Fibroblast of skin of left quadriceps (primary cell): ENCODE results near the gene TM4SF4.
A peak's percentile ranks its signal among the peaks of the same experiment; 100 is the strongest.

ENCODE experiments used
- DNase-seq, 2 experiments: peaks; one replicate each; pipeline ENCODE4 v3.0.0-alpha.2; 2013; ENCODE audit warnings: low read depth in 2 of 2

TM4SF4 gene

DNA sequence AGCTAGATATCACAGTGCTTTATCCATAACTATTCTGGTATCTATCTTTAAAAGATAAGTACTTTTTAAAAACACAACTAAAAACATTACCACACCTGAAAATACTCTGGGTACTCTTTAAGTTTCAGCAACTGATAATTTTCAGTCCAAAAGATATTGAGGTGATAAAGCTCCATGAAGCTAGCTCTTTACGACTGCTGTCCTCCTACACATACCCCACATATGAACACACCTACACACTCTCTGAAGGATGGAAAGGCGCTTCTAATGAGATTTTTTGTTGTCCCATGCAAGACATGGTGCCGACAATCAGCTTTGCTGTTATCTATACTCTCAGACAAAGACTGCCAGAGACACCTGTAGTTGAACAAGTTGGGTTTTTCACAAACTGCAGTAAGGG is 19.1 kb upstream of the TM4SF4 start:
- DNase-seq, result no peak

DNA sequence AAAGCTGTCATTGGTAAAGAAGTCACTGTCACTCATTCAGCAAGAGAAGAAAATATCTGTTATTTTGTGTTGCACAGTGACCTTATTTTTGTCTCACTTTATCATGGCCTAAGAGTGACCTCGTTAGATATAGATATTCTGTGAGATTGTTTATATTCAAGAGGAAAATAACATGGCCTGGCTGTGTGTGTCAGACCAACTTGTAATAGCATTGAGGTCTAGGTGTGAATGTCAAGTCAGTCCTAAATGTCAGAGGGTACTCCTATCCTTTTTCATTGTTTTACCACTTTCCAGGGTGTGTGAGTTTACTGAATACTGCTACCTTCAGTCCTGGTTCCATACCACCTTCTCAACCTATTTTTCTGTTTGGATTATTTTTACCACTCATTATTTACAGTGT is 18.5 kb upstream of the TM4SF4 start:
- no peak for DNase-seq

- DNase-seq, result no peak
Observed at GRCh38 chr3:149459491-149460059, 14.9 kb upstream of the TM4SF4 start.

GRCh38 chr3:149460117-149460516 is 14.4 kb upstream of the TM4SF4 start:
- DNase-seq, result no peak

GRCh38 chr3:149462051-149462450 is 12.4 kb upstream of the TM4SF4 start:
- DNase-seq, result no peak

DNA sequence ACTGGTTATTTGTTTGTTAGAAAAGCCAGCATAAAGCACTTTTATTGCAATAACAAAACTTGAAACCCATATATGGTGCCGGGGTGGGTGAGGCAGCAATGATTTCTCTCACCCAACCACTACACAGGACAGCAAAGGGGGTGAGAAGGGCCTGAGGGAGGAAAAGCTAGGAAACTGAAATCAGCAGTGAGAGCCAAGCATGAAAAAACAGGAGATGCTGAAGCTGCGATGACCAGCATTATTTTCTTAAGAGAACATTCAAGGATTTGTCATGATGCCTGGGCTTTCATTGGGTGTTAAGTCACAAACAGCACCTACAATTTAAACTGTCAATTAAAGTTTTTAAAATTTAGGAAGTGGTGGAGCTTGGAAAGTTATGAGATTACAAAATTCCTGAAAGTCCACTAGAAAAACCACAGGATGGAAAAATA is 11.9 kb upstream of the TM4SF4 start:
- no peak for DNase-seq

GRCh38 chr3:149463921-149464320 is 10.6 kb upstream of the TM4SF4 start:
- no peak for DNase-seq

DNA sequence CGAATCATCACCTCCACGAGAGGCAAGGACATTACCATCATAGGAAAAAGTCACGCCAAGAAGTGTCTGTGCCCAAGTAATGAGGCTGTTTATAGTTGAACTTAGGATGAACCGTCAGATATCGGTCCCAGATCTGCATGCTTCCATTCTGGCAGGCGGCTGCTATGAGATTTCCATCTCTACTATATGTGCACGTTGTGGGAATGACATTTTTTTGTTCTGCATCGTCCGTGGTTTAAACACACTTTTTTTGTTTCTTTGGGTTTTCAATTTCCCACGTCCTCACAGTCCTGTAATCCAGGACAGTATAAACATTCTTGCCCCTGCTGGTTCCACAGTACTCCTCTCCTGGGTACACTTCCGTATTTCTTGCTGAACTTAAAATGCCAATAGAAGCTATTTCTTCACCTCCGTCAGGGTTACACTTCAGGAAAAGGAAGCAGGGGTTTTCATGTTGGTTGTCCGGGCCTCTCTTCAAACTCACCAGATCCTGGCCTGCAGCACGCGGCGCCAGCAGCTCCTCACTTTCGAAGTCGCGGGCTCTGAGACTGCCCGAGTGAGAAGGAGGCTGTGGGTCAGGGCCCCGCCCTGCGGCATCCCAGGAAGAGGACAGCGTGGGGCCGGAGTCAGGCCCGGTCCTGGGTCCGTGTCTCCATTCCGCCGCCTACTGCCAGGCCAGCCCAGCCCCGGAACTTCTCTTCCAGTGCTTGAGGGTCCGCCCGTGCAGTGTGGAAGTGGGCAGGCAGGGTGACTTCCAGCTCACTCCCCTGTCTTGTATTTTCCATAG is 9.8 kb upstream of the TM4SF4 start:
- DNase-seq, result no peak

GRCh38 chr3:149465351-149465883 is 9.1 kb upstream of the TM4SF4 start:
- DNase-seq, result no peak

- peak; percentile 86 to 87 for DNase-seq
Observed at GRCh38 chr3:149466192-149466591, 8.3 kb upstream of the TM4SF4 start.

GRCh38 chr3:149468504-149469212 is 5.8 kb upstream of the TM4SF4 start:
- DNase-seq, result no peak

DNA sequence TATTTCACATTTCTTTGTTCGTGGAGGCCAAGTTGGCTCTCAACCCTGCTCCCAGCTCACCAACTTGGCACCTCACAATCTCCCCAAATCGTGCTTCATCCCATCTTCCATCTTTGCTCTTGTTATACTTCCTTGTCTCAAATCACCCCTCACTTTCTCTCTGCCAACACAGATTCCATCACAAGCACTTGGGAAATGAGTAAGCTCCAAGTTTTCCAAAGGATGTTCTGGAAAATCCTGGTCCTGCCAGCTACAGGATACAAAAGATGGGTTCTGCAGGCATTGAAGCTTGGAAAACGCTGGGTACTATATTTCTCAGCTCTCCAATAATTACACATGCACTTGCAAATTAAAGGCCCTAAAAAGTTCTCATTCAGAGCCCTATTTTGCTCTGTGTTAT is 4.1 kb upstream of the TM4SF4 start:
- no peak for DNase-seq

- DNase-seq, result no peak
Observed at GRCh38 chr3:149472030-149472797, 2.3 kb upstream of the TM4SF4 start.

DNA sequence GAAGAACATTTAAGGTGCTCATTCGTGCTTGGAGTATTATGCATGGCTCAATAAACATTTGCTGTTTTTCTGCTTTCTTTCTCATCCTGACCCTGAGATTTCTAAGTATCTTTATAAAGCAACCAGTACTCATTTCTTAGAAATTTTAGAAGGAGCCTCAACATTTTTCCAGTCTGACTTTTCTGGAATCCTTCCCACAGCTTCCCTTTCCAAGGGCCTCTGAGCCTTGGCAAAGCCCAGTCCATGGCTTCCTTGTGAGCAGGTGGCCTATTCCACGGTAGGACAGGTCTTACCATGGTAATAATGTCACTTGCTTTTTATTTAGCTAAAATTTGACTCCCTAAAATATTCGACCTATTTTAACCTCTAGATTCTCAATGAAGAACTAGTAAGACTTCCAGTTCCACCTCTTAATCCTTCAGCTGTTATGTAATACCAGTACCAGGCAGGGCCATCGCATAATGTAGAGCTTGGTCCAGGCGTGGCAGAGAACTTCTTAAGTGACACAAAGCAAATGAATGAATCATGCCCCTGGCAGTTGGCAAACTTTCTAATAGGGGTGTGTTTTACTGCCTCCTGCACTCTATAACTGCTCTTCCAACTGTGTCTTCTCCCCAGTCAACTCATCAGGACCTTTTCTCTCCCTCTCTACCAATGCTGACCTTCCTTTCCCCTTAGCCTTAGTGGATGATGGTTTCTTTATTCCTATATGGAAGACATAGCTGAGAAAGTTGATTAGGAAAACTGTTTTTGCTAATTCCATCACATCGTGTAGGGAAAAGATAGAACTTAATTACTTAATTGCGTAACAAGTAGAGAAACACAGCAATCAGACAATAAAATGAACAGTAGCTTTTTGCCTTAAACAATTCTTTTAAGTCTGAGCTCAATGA is 894 bp upstream of the TM4SF4 start:
- DNase-seq, result peak; percentile 63 to 65

- no peak for DNase-seq
Observed at GRCh38 chr3:149475451-149476060, 1.1 kb downstream of the TM4SF4 start.

GRCh38 chr3:149476225-149476624 is 1.7 kb downstream of the TM4SF4 start:
- no peak for DNase-seq

GRCh38 chr3:149479621-149480325 is 5.3 kb downstream of the TM4SF4 start:
- DNase-seq, result no peak

DNA sequence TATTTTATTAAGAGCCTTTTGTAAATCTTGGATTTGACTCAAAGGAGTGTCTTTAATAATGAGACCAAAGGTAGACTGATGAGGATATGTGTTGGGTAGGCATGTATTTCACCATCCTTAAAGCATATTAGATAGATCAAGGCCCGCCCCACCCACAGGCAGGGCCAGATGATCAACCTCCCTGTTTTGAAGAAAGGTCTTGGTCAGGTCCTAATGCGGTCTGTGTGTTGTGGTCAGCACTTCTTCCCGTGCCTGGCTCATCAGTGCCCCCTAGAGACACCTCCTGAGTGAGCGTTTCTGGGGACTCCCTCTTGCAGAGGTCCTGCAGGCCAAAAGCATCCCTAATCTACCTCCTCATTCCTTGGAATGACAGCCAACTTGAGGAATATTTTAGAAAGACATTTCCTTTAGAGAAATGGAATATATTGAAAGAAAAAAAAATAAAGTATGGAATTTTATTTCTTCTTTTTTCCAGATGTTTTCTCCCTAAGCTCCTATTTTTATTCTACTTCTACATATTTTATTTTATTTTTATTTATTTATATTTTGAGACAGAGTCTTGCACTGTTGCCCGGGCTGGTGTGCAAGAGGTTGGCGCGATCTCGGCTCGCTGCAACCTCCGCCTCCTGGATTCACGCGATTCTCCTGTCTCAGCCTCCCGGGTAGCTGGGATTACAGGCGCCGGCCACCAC is 6.0 kb downstream of the TM4SF4 start:
- peak; percentile 54 to 62 for DNase-seq

DNA sequence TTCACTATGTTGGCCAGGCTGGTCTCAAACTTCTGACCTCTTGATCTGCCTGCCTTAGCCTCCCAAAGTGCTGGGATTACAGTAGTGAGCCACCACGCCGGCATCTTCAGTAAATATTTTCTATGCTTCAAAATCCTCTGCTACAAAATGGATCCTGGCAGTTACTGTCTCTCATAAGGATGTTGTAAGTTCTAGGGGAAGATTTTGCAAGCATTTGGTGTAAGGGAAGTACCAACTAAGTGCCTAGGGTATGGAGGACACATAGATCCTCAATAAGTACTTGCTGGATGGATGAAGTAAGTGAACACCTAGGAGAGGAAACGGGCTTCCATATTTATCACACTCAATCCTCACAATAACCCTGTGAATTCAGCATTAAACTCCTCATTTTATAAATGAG is 6.6 kb downstream of the TM4SF4 start:
- DNase-seq, result no peak
